Stimulated activated naive CD8-positive, alpha-beta T cell treated with anti-CD3 and anti-CD28 coated beads, Interleukin-15, Interleukin-2, amounts not matched to agents 100 U/mL and 50 U/mL, for 24 hours (primary cell): ENCODE data around the gene MPP1.

ENCODE experiments used
- ATAC-seq: fragments of 150-1000 bp; cut with Tn5 transposase; one replicate; pipeline ENCODE4 v1.10.0; 2021
- DNase-seq: peaks from one replicate; pipeline ENCODE4 v3.0.0; 2021

MPP1 gene

DNA sequence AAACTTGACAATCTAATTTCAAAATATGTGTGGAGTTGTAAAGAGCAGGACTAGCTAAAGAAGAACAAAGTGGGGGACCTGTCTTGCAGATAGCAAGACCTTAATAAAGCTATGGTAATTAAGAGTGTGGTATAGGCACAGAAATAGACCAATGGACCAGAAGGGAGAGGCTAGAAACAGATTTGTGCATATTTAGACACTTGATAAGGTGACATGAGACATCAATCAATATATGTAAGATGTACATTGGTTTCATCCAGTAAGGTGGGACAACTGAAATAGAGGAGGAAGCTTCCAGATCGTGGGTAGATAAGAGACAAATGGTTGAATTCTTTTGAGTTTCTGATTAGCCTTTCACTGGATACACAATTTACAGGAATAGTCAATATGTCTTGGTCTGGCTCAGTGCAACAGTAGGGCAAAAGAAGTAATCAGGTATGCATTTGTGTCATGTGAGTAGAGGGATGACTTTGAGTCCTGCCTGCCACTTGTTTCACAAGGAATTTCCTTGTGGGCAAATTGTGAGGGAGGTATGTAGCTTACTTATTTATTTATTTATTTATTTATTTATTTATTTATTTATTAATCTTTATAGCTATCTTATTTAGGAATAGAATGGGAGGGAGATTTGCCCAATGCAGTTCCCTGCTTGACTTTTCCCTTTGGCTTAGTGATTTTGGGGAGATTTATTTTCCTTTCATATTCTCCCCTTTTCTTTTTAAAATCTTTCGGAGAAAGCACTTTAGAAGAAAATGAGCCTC, 7.2 kb upstream of the MPP1 start:
- no peak for ATAC-seq
- DNase-seq, result no peak

DNA sequence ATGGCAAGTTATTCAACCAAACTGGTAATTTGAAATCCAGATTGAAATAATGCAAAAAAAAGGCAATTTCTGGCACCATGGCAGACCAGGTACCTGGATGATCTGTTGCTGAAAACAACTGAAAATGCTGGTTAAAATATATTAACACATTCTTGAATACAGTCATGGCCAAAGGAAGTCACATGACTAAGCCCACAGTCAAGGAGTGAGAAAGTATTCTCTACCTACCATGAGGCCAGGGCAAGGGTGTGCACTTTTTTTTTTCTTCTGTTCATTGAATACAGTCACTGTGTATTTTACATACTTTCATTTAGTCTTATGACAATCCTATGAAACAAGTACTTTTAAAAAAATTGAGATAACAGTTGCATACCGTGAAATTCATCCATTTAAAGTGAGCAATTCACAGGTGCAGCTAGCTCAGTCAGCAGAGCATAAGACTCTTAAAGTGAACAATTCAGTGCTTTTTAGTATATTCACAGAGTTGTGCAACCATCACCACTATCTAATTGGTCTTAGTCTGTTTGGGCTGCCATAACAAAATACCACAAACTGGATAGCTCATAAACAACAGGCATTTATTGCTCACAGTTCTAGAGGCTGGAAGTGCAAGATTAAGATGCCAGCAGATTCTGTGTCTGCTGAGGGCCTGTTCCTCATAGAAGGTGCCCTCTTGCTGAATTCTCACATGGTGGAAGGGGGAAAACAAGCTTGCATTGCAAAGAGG, 4.8 kb upstream of the MPP1 start:
- ATAC-seq, result peak; percentile 53
- no peak for DNase-seq

DNA sequence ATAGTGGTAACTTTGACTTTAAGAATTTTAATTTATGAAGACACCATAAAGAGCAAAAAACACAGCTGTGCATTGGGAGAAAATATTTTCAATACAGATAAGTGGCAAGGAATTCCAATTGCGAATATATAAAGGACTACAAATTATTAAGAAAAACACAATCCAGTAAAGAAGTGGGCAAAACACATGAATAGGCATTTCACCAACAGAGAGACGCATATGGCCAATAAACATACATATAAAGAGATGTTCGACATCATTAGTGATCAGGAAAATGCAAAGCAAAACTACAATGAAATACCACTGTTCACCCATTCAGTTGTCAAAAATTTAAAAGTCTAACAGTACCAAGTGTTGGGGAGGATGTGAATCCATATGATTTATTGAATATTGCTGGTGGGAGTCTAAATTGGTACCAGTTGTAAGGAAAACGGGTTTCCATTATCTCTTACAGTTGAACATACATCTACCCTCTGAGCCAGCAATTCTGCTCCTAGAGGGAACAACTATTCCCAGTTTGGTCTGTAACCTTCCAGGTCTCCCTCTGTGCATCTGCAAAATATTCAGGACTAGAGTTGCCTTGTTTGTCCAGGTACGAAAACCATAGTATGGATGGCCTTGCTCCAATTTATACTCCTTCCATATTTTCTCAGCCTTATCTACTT, 1.7 kb upstream of the MPP1 start:
- DNase-seq (no peak), ATAC-seq (no peak)

DNA sequence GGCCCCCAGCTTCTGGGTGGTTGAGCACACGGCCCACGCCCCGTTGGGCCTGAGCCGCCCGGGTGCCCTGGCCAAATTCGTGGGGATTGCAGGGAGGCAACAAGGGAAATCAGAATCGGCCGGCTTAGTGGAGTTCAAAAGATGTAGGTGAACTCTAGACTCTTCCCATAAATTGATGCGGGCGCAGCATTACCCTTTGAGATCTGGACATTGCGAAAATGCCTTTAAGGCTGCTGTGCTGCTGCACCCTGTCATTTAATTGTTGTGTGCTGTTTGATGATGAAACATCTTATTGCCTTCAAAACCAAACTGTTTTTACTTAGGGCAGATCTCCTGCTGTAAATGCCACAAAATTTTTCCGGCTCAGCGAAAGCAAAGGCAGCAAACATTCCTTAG, 409 bp upstream of the MPP1 start:
- ATAC-seq (no peak), DNase-seq (no peak)

DNA sequence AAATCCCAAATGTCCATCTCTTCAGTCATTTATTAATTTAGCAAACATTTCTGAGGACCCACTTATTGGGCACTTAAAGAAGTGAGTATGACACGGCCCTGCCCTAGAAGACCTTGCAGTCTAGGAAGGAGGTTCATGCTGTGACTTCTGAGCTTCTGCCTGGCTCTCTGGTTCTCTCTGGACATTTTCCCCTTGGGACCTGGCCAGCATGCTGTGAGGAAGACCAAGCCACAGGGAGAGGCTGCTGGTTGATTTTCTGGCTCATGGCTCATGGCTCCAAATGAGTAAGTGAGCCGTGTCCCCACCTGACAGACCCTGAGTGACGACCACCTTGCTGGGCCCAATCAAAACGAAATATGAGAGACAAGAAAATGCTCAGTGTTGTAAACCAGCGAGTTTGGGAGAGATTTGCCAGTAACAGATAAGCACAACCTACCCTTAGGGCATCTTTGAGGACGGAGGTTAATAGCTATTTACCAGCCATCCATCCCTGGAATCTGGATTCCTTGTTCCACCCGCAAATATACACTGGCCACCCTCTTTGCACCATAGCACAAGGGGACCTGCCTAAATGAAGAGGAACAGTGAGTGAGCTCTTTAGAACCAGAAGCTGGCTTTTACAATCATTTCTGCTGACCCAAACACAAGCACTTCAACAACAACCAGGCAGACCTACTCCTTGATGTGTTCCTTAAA, 876 bp downstream of the MPP1 start:
- DNase-seq (no peak), ATAC-seq (no peak)

DNA sequence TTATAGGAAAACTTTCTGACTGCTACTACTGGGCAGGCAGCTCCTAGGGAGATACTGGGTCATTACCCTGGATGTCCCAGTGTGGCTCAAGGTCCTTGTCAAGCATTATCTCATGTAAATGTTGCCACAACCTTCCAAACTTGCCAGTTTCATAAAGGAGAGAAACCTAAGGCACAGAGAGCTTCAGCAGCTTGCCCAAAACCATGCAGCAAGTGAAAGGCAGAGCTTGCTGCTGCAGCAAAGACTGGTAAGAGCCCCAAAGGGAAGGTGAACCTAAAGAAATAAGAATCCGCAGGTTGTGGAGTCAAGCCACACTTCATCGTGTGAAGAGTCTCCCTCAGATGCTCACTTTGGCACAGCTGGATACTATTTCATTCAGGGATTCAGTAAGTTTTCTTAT, 2.3 kb downstream of the MPP1 start:
- DNase-seq, result no peak
- ATAC-seq, result no peak

DNA sequence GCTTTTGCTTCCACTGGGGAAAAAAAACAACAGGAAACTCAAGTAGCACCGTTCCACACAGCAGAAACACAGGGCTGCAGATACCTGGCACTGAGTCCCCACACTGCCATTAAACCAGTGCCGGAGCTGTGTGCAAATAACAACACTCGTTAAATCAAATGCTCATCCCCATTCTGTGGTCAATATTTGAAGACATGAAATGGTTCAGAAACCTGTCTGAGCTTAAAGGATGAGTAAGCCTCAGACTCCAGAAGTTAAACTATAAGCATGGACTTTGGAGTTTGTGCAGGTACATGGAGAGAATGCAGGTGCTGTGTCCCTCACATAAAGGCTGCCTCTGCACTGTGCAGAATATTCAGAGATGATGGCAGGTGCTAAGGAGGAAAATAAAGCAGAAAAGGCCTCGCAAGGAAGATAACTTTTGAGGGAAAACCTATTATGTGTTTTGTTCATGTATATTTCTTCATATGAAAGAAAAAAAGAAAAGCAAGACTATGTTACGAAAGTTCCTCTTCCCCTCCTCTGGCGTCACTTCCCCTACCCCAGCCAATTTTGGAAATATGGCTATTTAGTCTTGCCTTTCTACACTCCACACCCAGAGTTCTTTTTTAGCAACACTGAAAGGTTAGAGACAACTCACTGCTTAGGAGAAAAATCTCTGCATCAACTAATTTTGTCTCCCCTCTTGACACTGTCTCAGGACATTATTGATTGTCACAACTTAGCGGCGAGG, 4.6 kb downstream of the MPP1 start:
- no peak for ATAC-seq
- no peak for DNase-seq

DNA sequence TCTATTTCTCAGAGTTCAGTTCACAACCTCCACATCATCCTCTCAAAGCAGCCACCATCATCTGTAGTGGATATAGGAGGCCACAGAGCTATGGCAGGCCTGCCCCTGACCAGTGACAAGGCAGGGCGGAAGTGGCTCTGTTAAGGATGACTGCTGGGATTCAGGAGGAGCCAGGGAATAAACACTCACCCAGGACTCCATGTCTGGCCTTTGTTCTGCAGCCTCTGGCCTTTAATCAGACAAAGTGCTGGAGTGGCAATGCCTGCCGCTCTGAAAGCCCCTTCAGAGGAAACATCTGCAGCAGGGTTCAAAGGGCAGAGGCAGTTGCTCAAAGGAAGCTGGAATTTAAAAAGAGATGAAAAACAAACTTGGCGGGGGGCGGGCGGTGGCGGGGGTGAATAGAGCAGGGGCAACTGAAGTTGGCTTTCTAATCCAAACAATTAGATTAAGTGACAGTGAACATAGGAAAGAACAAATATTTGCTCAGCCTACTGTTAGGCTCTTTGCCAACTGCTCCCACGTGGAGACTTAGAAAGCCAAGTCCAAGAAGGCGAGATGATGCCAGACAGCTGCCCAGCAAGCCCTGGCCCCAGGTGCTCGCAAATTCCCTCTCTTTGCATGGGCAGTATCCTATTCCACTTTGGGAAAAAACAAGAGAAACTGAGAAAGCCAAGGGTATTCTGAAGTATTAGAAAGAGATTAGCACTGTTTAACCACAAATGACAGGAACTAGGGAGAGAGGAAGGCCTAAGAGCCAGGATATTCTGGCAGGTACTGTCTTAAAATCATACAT, 5.5 kb downstream of the MPP1 start:
- ATAC-seq, result peak; percentile 12
- no peak for DNase-seq

DNA sequence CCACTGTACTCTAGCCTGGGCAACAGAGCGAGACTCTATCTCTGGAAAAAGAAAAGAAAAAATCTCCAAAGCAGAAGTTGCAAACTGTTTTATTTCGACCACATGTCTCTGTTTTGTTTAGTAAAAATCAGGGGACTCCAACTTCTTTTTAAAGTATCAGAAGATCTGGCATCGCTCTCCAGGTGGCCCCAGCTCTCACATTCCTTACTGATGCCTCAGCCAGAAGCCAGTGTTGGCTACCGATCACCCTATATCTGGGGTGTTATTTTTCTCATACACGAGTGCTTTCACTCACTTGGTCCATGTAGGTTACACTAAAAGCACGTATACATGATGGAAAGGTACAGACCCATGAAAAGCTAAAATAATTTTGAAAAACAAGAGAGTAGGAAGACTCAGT, 8.3 kb downstream of the MPP1 start:
- no peak for DNase-seq
- ATAC-seq, result no peak

DNA sequence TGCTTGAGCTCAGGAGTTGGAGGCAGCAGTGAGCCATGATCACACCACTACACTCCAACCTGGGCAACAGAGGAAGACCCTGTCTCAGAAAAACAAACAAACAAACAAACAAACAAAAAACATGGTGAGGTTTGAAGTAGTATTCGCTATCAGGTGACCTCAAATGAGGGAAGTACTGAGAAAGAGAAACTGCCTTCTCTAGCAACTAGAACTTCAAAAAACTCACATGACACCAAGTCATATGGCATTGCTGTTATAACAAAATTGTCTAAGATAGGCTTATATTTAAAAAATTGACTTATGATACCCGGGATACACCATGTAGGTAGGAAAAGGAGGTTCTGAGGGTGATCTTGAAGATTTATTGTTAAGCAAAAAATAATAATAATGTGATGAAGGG, 10.3 kb downstream of the MPP1 start:
- ATAC-seq, result no peak

DNA sequence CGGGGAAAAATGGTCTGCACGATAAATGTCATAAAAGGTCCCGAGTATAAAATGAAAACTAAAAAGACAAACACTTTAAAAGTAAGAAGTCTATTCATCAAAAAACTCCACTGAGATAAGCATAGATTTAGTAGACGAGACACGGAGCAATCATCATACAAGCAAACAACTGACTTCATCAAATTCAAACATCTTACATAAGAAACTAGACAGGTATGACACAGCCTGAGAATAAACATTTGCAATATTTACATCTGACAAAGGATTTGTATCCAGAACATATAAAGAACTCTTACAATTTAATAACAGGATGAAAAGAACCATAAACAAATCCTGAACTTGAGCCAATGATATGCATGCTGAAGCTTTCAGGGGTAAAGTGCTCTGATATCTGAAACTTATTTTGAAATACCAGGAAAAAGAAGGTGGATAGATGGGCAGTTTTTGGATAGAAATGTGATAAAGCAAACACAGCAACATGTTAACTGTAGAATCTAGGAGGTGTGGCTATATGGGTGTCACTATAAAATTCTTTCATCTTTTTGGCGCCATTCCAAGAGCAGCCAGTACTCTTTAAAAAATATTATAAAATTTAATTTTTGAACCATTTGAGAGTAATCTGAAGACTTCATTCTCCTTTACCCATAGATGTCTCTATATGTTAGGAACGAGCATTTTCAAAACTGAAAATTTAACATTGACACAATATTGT, 12.0 kb downstream of the MPP1 start:
- DNase-seq (no peak), ATAC-seq (no peak)

More for the DNA sequence above, 10.3 kb downstream of the MPP1 start:
- no peak for DNase-seq

DNA sequence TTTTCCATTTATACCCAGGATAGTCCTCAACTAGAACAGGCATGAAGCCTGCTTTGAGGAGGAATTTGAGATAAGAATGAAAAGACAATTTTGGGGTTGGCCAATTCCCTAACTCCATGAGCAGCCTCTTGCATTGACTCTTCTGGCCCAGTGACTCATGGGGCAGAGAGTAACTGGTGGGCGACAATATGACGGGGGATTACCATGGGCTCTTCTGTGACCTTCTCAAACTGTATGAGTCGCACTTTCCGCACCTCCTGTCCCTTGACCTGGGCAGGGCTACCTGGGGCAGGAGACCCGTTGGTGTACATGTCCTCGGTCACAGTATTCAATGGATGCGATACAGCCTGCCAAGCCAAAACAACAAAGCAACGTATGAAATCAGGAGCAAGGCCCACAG, 13.3 kb downstream of the MPP1 start:
- ATAC-seq, result peak; percentile 76
- peak; percentile 48 for DNase-seq

DNA sequence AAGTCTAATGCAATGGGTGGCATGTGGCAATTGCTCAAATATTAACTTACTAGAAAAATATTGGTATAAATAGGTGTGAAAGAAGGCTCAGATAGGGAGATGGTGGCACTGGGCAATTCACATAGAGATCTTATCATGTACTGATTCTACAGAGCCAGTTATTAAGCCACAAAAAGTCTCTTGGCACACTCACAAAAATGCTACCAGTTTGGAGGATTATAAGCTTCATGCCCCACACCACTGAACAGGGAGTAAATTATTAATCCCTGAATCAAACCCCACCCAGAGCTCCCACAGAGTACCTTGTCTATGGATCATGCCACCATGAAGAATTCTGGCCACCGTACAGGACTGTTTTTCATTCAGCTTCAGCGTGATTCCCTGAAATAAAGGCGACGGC, 13.8 kb downstream of the MPP1 start:
- no peak for ATAC-seq
- DNase-seq, result no peak

DNA sequence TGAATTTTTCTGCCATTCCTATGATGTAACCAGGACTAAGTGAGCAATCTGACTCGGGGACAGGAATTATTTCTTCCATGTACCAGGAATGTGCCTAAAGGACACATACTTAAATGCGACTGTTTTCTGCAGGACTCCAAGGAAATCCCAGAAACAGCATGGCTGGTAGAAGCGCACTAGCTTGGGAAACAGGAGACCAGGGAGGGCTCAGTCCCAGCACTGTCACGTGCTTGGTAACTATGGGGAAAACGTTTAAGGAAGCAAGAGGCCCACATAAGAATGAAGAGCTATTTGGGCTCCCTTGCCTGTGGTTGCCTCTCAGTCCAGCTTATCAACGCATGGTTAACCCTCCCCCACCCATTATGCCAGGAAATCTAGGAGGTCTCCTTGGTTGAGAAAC, 19.6 kb downstream of the MPP1 start:
- ATAC-seq, result no peak

DNA sequence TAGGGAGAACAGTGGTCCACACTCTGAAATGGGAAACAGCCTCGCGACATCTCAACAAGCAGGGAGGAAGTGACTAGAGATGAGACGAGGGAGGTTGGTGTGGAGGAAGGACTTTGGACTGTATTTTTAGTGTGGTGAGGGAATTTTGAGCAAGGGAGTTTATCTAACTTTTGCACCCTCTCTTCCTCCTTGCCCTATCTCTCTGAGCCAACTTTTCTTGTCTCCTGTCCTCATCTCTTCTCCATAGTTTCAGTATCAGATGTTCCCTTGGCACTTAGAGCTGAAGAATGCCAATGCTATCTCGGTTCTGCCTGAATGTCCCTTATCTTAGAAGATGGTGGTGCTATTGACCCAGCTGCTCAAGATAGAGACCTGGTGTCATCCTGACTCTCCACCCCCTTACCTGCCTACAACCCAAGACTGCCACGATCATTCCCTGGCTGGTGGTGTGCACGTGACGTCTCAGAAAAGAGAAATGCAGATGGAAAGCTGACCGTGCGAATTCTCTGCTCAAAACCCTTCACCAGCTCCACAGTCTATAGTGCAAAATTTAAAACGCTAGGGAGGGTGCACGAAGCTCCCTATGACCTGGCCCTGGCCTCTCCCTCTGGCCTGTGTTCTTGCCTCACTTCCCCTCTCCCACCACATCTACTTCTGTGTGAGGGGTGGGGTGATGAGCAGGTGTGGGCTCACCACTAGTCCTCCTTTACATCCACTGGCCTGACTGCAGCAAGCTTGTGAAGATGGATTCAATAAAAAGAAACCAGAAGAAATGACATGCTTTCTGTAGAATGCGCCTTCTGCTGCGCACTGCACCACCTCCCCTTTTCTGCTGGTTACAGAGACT, 20.9 kb downstream of the MPP1 start:
- ATAC-seq (no peak), DNase-seq (no peak)

More for the DNA sequence above, 19.6 kb downstream of the MPP1 start:
- no peak for DNase-seq

DNA sequence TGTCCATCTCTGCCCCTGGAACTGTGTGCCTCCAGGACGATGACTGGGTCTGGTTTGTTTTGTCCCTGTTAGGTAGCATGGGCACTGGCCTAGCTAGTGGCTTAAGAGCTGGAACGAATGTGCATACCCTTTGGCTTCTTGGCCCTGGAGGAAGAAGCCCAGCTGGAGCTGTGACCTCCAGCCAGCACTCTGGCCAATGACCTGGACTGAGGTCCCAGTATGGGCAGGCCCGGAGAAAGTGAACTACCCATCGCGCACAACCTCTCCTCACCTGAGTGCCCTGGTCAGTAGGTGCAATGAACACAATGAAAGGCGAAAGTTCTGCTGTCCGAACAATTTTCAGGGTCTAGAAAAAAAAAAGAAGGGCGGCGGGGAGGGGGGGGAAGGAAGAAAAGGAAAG, 24.3 kb downstream of the MPP1 start:
- DNase-seq (no peak), ATAC-seq (no peak)

DNA sequence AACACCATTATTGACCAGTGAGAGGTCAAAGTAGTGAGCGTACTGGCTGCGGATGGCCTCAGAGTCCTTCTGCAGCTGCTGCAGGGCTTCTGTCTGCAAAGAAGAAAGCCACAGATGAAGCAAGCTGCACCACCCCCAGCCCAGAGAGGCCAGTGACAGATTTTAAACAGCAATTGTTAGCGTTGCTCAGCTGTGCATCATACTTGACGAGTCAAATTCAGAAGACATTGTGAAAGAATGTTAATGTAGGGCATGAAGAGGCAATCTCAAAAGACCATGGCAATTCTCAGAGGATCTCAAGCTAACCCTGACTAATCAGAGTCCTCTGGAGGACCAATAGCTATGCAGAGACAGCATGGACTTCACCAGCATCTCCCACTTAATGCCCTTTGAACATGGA, 26.0 kb downstream of the MPP1 start:
- DNase-seq (no peak), ATAC-seq (no peak)

DNA sequence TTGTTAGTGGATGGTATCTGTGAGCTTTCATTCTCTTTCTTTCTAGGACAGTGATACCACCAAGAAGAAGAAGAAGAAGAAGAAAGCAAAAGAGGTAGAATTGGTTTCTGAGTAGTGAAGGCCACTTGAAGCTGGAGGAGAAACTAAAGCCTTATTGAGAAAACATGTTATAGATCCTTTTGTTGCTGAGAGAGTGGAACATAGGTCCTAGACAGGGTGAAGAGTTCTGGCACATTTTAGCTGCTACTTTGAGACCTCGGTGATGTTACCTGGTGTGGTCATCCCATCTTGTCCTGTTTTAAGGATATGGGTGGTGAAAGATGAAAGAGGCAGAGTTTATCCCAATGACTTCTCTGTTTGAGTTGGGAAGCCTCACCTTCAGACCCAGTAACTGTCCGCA, 28.5 kb downstream of the MPP1 start:
- DNase-seq (no peak), ATAC-seq (no peak)
